Liver (tissue), 3 donors: Measurements from ENCODE around the gene HLCS.
A peak's percentile ranks its signal among the peaks of the same experiment; 100 is the strongest.

Experiments
- ATF3 ChIP-seq: IDR thresholded peaks from 2 replicates; pipeline ENCODE4 v1.6.1; 2016; ENCODE audit warnings: antibody characterized with exemption
- CTCF ChIP-seq: fragments of 150-350 bp; IDR thresholded peaks from 2 replicates; pipeline ENCODE4 v1.5.1; 2017; ENCODE audit warnings: improper control_type of control experiment, low read depth, low read length; ENCODE audit not compliant: missing input control
- EGR1 ChIP-seq, 2 donors: IDR thresholded peaks; 2 replicates each; pipeline ENCODE4 v1.6.1; 2016 to 2018; ENCODE audit warnings: antibody characterized with exemption in 2 of 2, low read depth in 2 of 2
- HNF4A ChIP-seq, 2 donors: conservative IDR thresholded peaks; 2 replicates each; pipeline ENCODE4 v1.6.1; 2016; ENCODE audit warnings: antibody characterized with exemption in 2 of 2, mild to moderate bottlenecking in 2 of 2
- JUND ChIP-seq, 2 donors: IDR thresholded peaks; 2 replicates each; pipeline ENCODE4 v1.6.1; 2016; ENCODE audit warnings: antibody characterized with exemption in 2 of 2
- MAX ChIP-seq: IDR thresholded peaks from 2 replicates; pipeline ENCODE4 v1.6.1; 2016; ENCODE audit warnings: antibody characterized with exemption
- RAD21 ChIP-seq, 2 donors: IDR thresholded peaks; 2 replicates each; pipeline ENCODE4 v1.6.1; 2016; ENCODE audit warnings: antibody characterized with exemption in 2 of 2, mild to moderate bottlenecking in 2 of 2
- REST ChIP-seq: IDR thresholded peaks from 2 replicates; pipeline ENCODE4 v1.6.1; 2016; ENCODE audit warnings: antibody characterized with exemption, mild to moderate bottlenecking
- YY1 ChIP-seq: IDR thresholded peaks from 2 replicates; pipeline ENCODE4 v1.6.1; 2016; ENCODE audit warnings: antibody characterized with exemption, mild to moderate bottlenecking
- ZBTB33 ChIP-seq: IDR thresholded peaks from 2 replicates; pipeline ENCODE4 v1.6.1; 2016; ENCODE audit warnings: antibody characterized with exemption
- donor health status: healthy.
- donor health status: healthy.

- no peak for TF ChIP-seq REST
- TF ChIP-seq CTCF: peak; percentile 76
- TF ChIP-seq MAX: no peak
- TF ChIP-seq JUND (IDR thresholded peaks at IDR 0.05): no peak
- no peak for TF ChIP-seq ATF3
- TF ChIP-seq EGR1 (IDR thresholded peaks at IDR 0.05; ENCODE audit: low read depth in 2 of 2): no peak
- peak; percentile 91 for TF ChIP-seq RAD21 (IDR thresholded peaks at IDR 0.05)
- no peak for TF ChIP-seq HNF4A (conservative IDR thresholded peaks at IDR 0.05)
- no peak for TF ChIP-seq YY1
- no peak for TF ChIP-seq ZBTB33
Measured at GRCh38 chr21:36976882-36977651, 10.6 kb upstream of the HLCS start.
